ENCODE results near the gene RAB6B. TPM values are rescaled to one million over a fixed set of nuclear protein-coding genes. Genes with fewer than 3 reads are reported as not detected.
"Not testable (repeated sequence)": the region's sequence is repeated elsewhere in the genome, so short reads cannot be mapped to it uniquely, and the experiment has no call there.

The RAB6B gene
- total and polyA plus RNA-seq, 2 experiments from 2014 or later, result 1.2 to 3.9 TPM

- H4K20me1 ChIP-seq (replicated peaks; ENCODE audit: insufficient read depth); H3K79me2 ChIP-seq (replicated peaks; ENCODE audit: insufficient read depth); H3K36me3 Mint-ChIP-seq (ENCODE audit: low read depth); H3K9me2 ChIP-seq (ENCODE audit: insufficient read depth); H3K27me3 ChIP-seq (ENCODE audit: insufficient read depth); DNase-seq (ENCODE audit: low spot score); H3K4me1 Mint-ChIP-seq; H3K4me3 Mint-ChIP-seq; H3K27ac ChIP-seq (ENCODE audit: low read depth); ATAC-seq; H3K36me3 ChIP-seq (ENCODE audit: insufficient read depth); H3K27ac Mint-ChIP-seq; H3K27me3 Mint-ChIP-seq (ENCODE audit: insufficient read depth, low read depth, poor library complexity); H3F3A ChIP-seq (replicated peaks; ENCODE audit: low read depth); H3K9me3 Mint-ChIP-seq; H3K4me2 ChIP-seq; H3K4me1 ChIP-seq (ENCODE audit: insufficient read depth); H3K4me3 ChIP-seq; H2AFZ ChIP-seq: not testable (repeated sequence)
These were observed 114.9 kb downstream of the RAB6B start for GRCh38 chr3:133780756-133781155.

GRCh38 chr3:133779626-133780203 lies 116.0 kb downstream of the RAB6B start:
- Mint-ChIP-seq H3K27me3 (ENCODE audit: insufficient read depth, low read depth, poor library complexity) (no peaks in the 10 kb centered on the region), H3K27ac (no peak overlapping the region), H3K4me3 (no peak overlapping the region), H3K9me3 (peaks cover 10% of the 10 kb centered on the region), H3K4me1 (peaks cover 8% of the 10 kb centered on the region), H3K36me3 (ENCODE audit: low read depth) (no peaks in the 10 kb centered on the region; the same call in 2 of the 3 replicates)
- peaks cover 6% of the 10 kb centered on the region; the same call in 1 of the 2 replicates for H3K4me1 ChIP-seq (ENCODE audit: insufficient read depth)
- no peak overlapping the region for H3K4me3 ChIP-seq
- no peak overlapping the region for H3K4me2 ChIP-seq
- no peaks in the 10 kb centered on the region for H4K20me1 ChIP-seq (replicated peaks; ENCODE audit: insufficient read depth)
- no peaks in the 10 kb centered on the region for H3K79me2 ChIP-seq (replicated peaks; ENCODE audit: insufficient read depth)
- H3K27ac ChIP-seq (ENCODE audit: low read depth), result no peak overlapping the region
- TF ChIP-seq ETS1 (IDR thresholded peaks at IDR 0.05) (no peak), ZNF331 (CRISPR knock-in tag; IDR thresholded peaks at IDR 0.05; ENCODE audit: low read depth) (no peak), JUNB (IDR thresholded peaks at IDR 0.05; ENCODE audit: unreplicated experiment) (no peak), CREB1 (CRISPR knock-in tag; IDR thresholded peaks at IDR 0.05; ENCODE audit: low read depth) (no peak), ZNF462 (CRISPR knock-in tag; IDR thresholded peaks at IDR 0.05) (no peak), ZNF114 (CRISPR knock-in tag; IDR thresholded peaks at IDR 0.05) (no peak), STAT1 (IDR thresholded peaks at IDR 0.05; ENCODE audit: unreplicated experiment) (no peak), EZH2 (IDR thresholded peaks at IDR 0.05; ENCODE audit: low read depth, unreplicated experiment) (no peak)
- H3K27me3 ChIP-seq (ENCODE audit: insufficient read depth), result no peaks in the 10 kb centered on the region
- no peak overlapping the region for H2AFZ ChIP-seq
- DNase-seq (ENCODE audit: low spot score), result no peak
- no peaks in the 10 kb centered on the region for H3K36me3 ChIP-seq (ENCODE audit: insufficient read depth)
- ATAC-seq, result no peak
- peaks cover 10% of the 10 kb centered on the region for H3K9me2 ChIP-seq (ENCODE audit: insufficient read depth)
- no peaks in the 10 kb centered on the region for H3F3A ChIP-seq (replicated peaks; ENCODE audit: low read depth)
